Smooth muscle cell (in vitro differentiated cells): Measurements from ENCODE around the gene TOB2. TPM values are rescaled to one million over a fixed set of nuclear protein-coding genes. Genes with fewer than 3 reads are reported as not detected.
"Not testable (repeated sequence)": the region's sequence is repeated elsewhere in the genome, so short reads cannot be mapped to it uniquely, and the experiment has no call there.

Experiments
- DNase-seq: peaks from one replicate; lab custom pipeline; 2025; ENCODE audit not compliant: unreplicated experiment; lab: John Stamatoyannopoulos, UW
- H2AFZ ChIP-seq: fragments of 200-600 bp; sonication (generic); 2 replicates; pipeline ENCODE4 v1.6.0; 2016; ENCODE audit warnings: antibody characterized with exemption, low read depth, mild to moderate bottlenecking
- H3F3A ChIP-seq: fragments of 200-600 bp; sonication (generic); 2 replicates; pipeline ENCODE4 v1.6.0; 2017; ENCODE audit warnings: antibody characterized with exemption, low read depth
- H3K27ac ChIP-seq: fragments of 200-600 bp; sonication (generic); 2 replicates; pipeline ENCODE4 v1.5.1; 2016; ENCODE audit warnings: low read depth, mild to moderate bottlenecking
- H3K27me3 ChIP-seq: fragments of 200-600 bp; sonication (generic); 2 replicates; pipeline ENCODE4 v1.6.1; 2016; ENCODE audit warnings: low read depth, mild to moderate bottlenecking
- H3K36me3 ChIP-seq: fragments of 200-600 bp; sonication (generic); 2 replicates; pipeline ENCODE4 v1.5.1; 2016; ENCODE audit warnings: low read depth
- H3K4me1 ChIP-seq: fragments of 200-600 bp; sonication (generic); 2 replicates; pipeline ENCODE4 v1.5.1; 2016; ENCODE audit warnings: low read depth
- H3K4me2 ChIP-seq: fragments of 200-600 bp; sonication (generic); 2 replicates; pipeline ENCODE4 v1.6.0; 2016; ENCODE audit warnings: mild to moderate bottlenecking
- H3K4me3 ChIP-seq: fragments of 200-600 bp; sonication (generic); 2 replicates; pipeline ENCODE4 v1.5.1; 2016; ENCODE audit warnings: mild to moderate bottlenecking
- H3K79me2 ChIP-seq: fragments of 200-600 bp; sonication (generic); 2 replicates; pipeline ENCODE4 v1.6.0; 2016; ENCODE audit warnings: low read depth, mild to moderate bottlenecking
- H3K9ac ChIP-seq: fragments of 200-600 bp; sonication (generic); 2 replicates; pipeline ENCODE4 v1.6.0; 2016; ENCODE audit warnings: low read depth
- H3K9me3 ChIP-seq: fragments of 200-600 bp; sonication (generic); replicated peaks from 2 replicates; pipeline ENCODE4 v1.5.1; 2016; ENCODE audit warnings: low read depth
- H4K20me1 ChIP-seq: fragments of 200-600 bp; sonication (generic); 2 replicates; pipeline ENCODE4 v1.6.0; 2016; ENCODE audit warnings: low read depth
- CTCF ChIP-seq: fragments of 200-600 bp; sonication (generic); IDR thresholded peaks from 2 replicates; pipeline ENCODE4 v1.5.1; 2017; ENCODE audit warnings: borderline replicate concordance, mild to moderate bottlenecking, antibody characterized with exemption; ENCODE audit not compliant: insufficient read depth, poor library complexity, severe bottlenecking
- WGBS: methylation state at CpG from one replicate; pipeline ENCODE4 v1.1.7; 2016; ENCODE audit warnings: low lambda C conversion rate; 5-methylcytosine and 5-hydroxymethylcytosine counted together
- polyA plus RNA-seq: library from polyadenylated mRNA; unstranded; fragments of >200 nt; fragmentation: Nextera tagmentation; extraction: Ambion mirVana; gene quantifications from 2 replicates; pipeline ENCODE4 v1.2.1, GENCODE V29; 2016
- total RNA-seq: library from RNA; depleted of rRNA; stranded (reverse); fragments of >200 nt; gene quantifications from 2 replicates; pipeline ENCODE4 v1.2.3, GENCODE V29; 2014

The TOB2 gene
- total and polyA plus RNA-seq, 2 experiments from 2014 or later, result 19.7 to 27.0 TPM

GRCh38 chr22:41436322-41437113, 10.1 kb downstream of the TOB2 start:
- no peak for DNase-seq
- Histone ChIP-seq H3K36me3 (no peaks in the 10 kb centered on the region), H3K27me3 (no peaks in the 10 kb centered on the region), H4K20me1 (peaks cover 100% of the 10 kb centered on the region), H3K4me3 (no peak overlapping the region), H2AFZ (no peak overlapping the region), H3K9ac (no peak overlapping the region), H3K4me1 (no peaks in the 10 kb centered on the region), H3K4me2 (no peak overlapping the region), H3F3A (no peaks in the 10 kb centered on the region), H3K79me2 (peaks cover 68% of the 10 kb centered on the region), H3K27ac (no peak overlapping the region), H3K9me3 (no peaks in the 10 kb centered on the region)
- WGBS, result 92% methylated on average over 23 of the region's 23 CpGs
- TF ChIP-seq CTCF, result no peak

- Histone ChIP-seq H3K79me2 (peaks cover 59% of the 10 kb centered on the region), H3K27ac (no peak overlapping the region), H3K4me3 (no peak overlapping the region), H4K20me1 (peaks cover 97% of the 10 kb centered on the region), H3K4me1 (no peaks in the 10 kb centered on the region), H3F3A (no peaks in the 10 kb centered on the region), H3K27me3 (no peaks in the 10 kb centered on the region), H3K36me3 (no peaks in the 10 kb centered on the region), H3K9ac (no peak overlapping the region), H2AFZ (no peak overlapping the region), H3K9me3 (no peaks in the 10 kb centered on the region), H3K4me2 (no peak overlapping the region)
- TF ChIP-seq CTCF, result no peak
- DNase-seq, result no peak
- 87% methylated on average over 4 of the region's 4 CpGs for WGBS
Measured at GRCh38 chr22:41435560-41435959, 11.0 kb downstream of the TOB2 start.

GRCh38 chr22:41434361-41435003, 12.1 kb downstream of the TOB2 start:
- not testable (repeated sequence) for H3K36me3 ChIP-seq, H3K9ac ChIP-seq, H3F3A ChIP-seq, H3K4me1 ChIP-seq, H3K4me2 ChIP-seq, H3K27ac ChIP-seq, H3K4me3 ChIP-seq, H3K9me3 ChIP-seq, H3K27me3 ChIP-seq, H2AFZ ChIP-seq, DNase-seq
- 97% methylated on average over 5 of the region's 5 CpGs for WGBS
- H4K20me1 ChIP-seq, result peaks cover 86% of the 10 kb centered on the region
- peaks cover 48% of the 10 kb centered on the region for H3K79me2 ChIP-seq

GRCh38 chr22:41433480-41433879, 13.1 kb downstream of the TOB2 start:
- H3K9ac ChIP-seq, H2AFZ ChIP-seq, H3K27ac ChIP-seq, H3K9me3 ChIP-seq, H3K36me3 ChIP-seq, H3K4me3 ChIP-seq, H3K27me3 ChIP-seq, H3K4me1 ChIP-seq, H3F3A ChIP-seq, DNase-seq, H3K4me2 ChIP-seq: not testable (repeated sequence)
- 97% methylated on average over 1 of the region's 1 CpG for WGBS
- Histone ChIP-seq H3K79me2 (peaks cover 38% of the 10 kb centered on the region), H4K20me1 (peaks cover 76% of the 10 kb centered on the region)
